HG03575 (cell line): Measurements from ENCODE around the gene RBFOX1.

Source experiments
- ATAC-seq: cut with Tn5 transposase; IDR thresholded peaks from one replicate; pipeline ENCODE4 v1.9.1; 2021; ENCODE audit not compliant: unreplicated experiment, insufficient number of reproducible peaks, low FRiP score; ENCODE audit errors: extremely low read depth

The RBFOX1 gene

DNA sequence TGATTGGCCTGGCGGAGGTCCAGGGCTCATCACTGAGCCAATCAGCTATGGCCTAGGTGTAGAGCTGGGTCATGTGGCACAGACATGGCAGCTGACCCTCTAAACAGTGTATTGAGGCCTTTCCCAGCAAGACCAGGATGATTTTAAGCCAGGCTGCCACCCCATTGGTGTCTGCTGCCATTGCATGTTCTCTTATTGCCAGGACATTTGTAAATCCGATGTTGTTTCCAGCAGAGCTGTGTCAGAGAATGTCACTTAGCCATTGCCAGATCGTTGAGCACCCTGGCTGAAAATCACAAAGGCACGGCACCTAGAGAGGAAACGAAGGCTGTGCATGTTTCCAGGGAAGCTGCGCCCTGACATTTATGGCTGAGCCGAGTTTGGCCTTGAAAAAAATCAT, 33.4 kb downstream of the RBFOX1 start:
- no peak for ATAC-seq

DNA sequence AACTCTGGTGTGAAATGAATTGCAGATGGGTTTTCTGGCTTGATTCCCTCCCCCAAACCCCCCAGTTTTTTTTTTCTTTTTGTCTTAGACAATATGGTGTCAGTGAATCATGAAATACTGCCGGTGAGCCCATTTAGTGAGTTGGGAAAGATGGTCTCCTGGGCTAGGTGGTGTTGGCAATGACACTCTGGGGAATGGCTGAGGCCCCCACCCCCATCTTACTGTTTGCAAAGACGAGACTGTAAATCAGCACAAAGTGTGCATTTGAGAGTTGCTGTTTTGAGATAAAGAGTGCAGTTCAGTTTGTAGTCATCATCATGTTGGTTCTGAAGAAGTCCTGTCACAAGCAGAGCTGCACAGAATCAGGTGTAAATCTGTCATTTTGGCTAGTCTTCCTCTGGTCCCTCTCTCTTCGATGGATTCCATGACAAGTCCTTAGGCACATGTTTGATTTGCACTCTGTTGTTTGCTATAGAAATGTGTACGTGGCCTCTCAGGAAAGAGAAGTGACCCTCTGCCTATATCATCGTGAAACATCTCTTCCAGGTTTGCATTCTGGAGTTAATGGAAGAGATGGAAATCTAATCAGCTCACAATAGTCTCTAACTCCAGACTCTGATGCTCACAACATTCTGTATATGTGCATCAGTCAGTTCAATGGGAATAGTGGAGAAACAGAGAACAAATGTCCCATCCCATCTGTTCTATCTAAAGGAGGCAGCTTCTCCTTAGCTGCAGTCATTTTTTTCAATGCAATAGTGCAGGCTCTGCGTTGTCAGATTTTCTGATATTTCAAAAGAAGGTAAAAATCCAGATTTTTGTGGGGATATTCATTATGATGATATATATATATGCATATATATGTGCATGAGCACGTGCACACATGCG, 34.6 kb downstream of the RBFOX1 start:
- ATAC-seq, result no peak

DNA sequence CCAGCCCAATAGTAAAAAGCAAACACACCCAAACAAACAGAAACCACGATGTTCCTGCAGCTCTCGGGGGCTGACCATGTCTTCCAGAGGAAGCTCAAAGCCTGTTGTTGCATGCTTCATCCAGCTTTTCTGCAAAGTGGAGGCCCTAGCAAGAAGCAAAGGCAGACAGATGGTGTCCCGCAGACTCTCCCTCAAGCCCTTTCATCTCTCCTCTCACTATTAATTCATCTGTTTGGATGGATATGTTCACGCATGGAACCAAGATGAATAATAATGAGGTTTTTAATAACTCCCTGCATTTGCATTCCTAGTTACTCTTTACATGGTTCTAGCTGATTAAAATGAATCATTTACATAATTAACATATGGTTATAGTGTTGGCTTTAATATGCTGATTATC, 36.6 kb downstream of the RBFOX1 start:
- no peak for ATAC-seq

DNA sequence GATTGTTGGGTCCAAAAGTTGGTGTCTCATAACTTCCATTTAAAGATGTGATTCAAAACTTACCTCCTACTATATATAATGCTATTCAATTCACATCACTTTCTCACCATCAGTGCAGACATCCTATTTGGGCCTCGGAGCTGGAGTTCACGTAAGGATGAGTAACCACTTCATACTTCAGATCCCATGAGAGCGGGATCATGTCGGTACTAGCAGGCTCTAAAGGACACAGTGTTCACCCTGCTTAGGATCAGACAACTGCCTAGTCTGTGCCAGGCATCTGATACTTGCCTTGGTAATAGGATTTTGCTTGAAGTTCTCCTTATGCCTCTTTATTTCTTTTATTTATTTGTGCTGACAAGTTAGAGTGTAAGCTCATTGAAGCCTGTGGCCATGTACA, 39.5 kb downstream of the RBFOX1 start:
- no peak for ATAC-seq

DNA sequence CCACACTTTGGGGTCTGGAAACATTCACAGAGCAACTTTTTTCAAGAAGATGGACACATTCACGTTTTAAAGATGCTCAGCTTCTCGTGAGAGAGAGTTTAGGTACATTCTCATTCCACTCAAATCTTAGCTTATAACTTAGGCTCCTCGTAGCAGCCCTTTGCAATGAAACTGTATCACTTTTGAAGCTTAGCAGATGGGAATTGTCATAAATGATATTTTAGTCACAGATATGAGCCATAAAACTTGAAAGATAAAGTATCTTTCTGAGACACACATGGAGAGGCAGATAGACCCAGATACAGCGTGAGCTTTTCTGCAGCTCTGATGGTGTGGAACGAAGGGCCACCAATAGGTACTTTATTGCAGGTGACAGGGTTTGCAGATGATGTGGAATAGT, 41.1 kb downstream of the RBFOX1 start:
- no peak for ATAC-seq

DNA sequence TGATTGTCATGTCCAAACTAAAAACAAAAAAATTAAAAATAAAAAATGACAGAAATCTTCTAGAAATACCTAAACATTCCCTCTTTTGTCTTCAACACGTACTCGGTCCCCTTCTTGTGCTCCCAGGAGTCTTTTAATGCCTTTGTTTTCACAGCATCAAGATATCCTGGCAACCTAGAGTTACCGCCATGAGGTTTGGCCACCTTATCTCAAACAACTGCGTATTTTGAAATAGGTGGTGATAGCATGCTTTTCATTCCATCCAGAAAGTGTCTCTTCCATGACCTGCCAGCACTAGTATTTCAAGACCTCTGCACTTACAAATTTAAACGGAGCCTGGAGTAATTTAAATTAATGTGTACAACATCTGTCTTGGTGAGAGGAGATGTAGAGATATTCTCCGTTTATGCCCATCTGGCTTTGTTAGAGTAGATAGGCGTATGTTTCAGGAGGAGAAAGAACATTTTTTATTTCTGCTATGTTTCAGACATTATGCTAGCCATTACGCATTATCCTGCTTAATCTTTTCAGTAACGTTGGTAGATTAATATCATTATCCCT, 42.0 kb downstream of the RBFOX1 start:
- no peak for ATAC-seq

DNA sequence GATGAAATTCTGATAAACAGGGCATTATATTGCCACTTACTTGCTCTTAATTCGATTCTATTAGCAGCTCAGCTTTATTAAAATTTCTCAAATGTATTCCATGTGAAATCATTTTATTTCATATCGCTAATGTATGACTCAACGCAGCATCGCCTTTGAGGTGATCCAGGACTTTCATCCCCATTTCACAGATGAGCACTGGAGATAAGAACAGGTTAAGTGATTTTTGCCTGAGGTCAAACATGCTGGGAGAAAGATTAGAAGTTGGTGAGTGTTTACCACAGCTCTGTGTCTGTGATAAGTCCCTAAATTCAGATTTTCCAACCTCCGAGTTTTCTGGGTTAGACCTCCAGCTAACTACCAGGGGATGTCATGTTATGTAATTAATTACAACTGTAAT, 43.6 kb downstream of the RBFOX1 start:
- ATAC-seq, result no peak

DNA sequence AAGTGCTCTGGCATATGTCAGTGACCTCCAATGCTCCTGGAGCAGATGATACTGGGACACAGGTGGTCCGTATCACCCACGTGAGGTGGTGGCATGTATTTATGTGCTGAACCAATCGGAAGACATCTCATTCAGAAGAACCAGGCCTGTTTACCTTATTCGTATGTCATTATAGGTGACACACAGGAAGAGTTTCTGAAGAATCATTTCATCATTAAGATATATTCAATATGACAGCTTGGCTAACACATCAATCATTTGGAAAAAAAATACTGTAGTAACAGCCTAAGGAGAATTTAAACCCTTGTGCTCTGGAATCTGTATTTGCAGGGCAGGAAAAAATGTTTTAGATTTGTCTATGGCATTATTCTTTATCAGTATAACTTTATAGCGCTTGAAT, 44.6 kb downstream of the RBFOX1 start:
- no peak for ATAC-seq

DNA sequence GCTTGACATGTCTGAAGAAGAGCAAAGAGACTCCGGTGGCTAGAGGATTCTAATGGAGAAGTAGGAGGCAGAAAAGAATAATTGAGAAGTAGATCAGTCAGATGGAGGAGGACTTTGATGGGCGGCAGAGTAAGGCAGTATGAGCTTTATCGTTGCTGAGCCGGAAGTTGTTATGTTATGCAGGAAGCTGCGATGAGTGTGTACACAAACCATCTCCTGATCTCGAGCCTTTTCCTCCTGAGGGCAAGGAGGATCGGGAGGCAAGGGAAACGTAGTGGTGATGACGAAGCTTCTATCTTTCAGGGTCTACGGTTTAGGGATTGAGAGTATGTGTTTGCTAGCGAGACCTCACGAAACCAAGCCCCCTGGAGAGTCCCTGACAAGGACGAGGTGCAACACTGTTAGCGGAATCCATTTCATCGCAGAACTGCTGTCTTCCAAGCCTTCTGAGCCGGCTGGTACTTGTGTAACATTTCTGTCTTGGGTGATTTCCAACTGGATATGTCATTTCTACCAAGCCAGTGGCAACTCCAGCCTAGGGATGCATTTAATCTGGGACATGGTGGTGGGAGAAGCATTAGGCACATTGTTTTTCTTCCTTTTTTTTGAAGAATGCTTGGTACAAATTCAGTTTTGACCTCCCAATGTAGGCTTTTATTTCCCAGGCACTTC, 45.5 kb downstream of the RBFOX1 start:
- no peak for ATAC-seq

DNA sequence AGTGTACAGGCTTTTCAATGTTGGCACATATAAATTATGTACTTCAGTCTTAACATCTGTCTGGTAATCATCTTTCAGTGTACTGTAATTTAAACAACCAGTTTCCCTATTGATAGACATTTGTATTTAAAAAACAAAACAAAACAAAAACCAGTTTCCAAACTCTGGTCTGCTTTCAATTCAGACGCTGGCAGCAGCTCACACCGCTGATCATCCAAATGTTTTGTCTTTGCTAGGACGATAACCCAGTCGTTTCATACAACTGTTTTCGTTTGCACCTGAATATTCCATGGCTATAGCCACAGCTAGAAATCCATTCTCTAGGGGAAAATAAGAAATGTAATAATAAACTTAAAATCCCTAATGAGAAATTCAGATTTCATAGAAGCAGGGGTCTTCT, 47.8 kb downstream of the RBFOX1 start:
- no peak for ATAC-seq

DNA sequence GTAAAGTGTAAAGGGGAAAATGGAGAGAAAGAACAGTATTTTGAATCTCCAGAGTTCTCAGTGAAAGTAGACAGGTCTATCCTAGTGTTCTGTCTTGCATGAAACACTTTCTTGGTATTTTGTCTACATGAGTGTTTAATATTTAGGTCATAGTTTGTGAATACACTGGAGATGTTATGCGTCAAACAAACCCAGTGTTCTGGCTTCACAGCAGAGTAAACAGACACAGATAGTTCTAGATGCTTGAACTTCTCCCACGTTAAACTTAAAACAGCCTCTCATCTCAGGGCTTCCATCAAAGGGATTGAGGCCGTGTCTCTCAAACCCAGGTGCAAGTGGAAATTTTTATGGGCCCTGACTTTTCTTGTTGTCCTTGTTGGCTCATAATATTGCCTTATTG, 48.3 kb downstream of the RBFOX1 start:
- ATAC-seq, result no peak

DNA sequence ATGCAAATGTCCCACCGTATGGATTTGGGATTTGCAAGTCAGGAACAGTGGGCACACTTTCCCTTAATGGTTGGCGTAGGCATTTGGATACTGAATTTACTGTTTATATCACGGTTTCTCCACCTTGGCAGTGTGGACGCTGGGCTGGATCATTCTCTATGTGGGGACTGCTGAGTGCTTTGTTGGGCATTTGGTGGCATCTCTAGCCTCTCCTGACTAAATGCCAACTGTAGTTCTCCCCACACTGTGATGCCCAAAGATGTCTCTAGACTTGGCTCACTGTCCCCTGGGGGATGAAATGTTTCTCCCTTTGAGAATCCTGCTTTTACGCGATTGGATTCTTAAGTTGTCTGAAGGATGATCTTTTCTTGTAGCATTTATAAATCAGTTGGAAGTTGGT, 49.0 kb downstream of the RBFOX1 start:
- ATAC-seq, result no peak

DNA sequence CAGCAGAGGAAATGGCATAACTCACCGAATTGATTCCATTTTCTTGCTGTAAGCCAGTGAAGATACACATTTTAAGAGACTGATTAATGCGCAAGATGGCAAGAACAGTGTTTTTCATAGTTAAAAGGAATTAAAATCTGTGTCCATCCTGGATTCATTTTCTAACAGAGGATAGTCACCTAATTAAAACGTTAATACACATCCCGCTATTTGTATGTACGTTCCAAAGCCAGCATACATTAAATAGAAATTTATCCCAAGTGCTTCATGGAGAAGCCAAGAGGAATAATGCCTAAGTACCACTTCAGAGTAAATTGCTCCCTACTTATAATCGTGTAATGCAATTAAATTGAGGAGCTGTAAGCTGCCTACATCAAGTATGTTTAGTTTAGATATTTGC, 49.9 kb downstream of the RBFOX1 start:
- no peak for ATAC-seq

DNA sequence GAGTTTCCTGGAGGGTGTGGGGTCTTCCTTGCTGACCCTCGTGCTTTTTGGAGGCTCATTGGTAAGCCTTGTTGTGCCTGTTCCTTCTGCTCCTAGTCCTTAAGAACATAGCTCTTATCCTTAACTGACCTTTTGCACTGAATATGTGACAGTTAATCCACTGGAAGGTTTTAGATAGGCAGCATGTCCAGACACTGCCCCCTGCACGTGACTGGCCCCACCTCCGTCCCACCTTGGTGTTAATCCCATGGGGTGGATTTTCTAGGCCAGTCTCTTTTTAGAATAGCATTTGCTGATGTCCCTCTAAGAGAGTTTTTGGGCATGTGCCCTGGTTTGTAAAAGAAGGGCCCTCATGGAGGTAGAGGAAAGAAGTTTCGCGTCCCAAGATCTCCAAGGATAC, 58.3 kb downstream of the RBFOX1 start:
- ATAC-seq, result no peak

DNA sequence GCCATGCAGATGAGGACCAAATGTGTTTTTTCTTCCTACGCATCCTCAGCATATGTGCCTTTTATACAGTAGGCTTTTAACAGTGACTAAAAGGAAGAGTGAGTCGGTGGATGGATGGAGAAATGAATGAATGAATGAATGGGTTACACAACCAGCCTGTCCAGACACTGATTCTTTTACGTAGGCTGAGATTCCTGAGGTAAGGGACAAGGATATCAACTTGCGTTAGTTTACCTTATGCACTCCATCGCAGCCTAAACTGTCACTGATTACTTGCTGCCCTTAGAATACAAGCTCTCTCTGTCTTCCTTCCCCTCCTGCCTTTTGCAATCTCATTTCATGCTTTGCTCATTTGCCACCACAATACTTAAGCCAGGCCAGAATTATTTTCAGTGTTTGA, 59.0 kb downstream of the RBFOX1 start:
- no peak for ATAC-seq

DNA sequence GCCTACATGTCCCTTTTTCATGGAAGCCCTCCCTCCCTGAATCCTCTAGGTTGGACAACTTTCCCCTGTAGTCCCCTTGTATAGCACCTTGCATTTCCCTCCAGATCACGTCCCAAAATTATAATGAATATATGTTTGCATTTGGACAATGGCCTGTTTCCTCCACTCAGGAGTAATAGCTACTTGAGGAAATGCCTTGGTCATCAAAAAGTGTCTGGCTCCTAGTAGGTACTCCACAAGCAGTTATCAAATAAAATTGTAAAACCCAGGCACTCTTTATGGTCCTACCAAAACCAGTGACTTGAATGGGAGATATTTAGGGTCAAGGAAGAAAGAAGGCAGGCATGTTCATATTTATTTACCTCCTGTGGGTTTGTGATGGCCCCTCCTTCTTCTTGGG, 59.6 kb downstream of the RBFOX1 start:
- no peak for ATAC-seq

DNA sequence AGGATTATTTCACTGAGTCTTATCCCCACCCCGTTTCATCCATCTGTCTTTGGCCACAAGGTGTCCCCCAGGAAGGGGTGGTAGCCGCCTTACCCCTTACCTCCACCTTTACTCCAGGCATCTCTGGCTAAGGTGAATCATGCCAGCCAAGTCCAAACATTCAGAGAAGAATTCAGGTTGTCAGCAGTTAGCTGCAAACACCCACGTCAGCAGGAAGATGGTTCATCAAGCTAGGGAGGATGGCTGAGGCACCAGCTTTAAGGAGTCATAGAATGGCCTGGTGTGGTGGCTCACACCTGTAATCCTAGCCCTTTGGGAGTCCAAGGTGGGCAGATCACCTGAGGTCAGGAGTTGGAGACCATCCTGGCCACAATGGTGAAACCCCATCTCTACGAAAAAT, 61.0 kb downstream of the RBFOX1 start:
- no peak for ATAC-seq

DNA sequence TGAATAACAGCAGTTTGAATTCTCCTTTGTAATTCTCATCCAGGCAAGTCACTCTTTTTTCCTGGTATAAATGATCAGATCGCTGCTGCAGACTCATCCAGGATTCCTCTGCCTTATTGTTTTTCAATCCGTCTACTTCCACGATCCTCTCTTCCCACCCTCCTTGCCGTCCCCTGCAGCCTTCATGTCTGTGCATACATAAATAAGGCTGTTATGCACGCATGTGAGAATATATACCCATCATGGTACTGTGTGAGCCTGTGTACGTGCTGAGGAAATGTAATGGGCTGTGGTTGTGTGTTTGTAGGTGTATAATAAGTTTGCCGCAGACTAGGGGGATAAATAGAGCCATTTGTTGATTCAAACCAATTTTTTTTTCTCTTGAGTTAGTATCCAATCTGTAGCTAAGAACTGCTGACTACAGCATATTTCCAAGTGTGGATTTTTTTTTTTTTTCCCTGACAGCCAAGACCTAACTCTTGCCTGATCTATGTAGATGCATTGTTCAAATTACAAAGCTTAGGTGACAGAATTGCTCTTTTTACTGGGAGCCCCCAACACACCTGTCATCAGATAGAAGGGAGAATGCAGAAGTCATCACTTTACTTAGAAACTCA, 62.2 kb downstream of the RBFOX1 start:
- ATAC-seq, result no peak

DNA sequence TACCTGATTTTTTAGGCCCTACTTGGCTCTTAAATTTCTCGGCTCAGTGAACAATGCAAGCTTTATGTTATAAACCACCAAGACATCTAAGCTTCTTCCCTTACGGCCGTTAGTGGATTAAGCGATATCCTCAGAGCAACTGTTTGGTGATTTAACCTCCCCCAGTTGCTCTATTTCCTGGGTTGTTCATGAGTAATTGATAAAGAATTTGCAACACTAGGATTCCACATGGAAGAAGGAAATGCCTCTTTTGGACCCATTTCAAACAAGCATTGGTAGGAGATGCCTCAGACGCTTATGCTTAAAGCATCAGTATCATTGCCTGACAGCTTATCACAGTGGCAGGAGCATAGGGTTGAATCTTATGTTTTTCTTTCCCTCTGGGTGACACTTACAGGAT, 65.3 kb downstream of the RBFOX1 start:
- no peak for ATAC-seq

DNA sequence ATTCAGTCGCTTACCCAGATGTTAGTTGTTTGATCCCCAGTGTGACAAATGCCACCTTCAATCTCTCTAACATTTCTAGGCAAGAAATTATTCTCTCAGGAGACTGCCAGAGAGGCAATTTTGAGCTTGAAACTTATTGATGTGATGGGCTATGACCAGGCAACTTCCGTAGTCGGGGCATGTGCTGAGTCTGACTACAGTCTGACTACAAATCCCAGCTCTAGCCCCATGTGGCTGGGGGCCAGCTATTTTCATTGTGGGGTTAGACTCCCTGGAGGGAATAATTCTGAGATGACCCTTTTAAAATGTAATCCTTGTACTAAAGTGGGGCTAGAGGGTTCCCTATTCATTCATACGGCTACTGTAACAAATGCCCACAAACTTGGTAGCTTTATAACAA, 65.9 kb downstream of the RBFOX1 start:
- ATAC-seq, result no peak
